ENCODE results near the gene MAGOHB. TPM values are rescaled to one million over a fixed set of nuclear protein-coding genes. Genes with fewer than 3 reads are reported as not detected.
"Not testable (repeated sequence)": the region's sequence is repeated elsewhere in the genome, so short reads cannot be mapped to it uniquely, and the experiment has no call there.

The MAGOHB gene
- polyA plus RNA-seq, 1 of the 3 experiments (the other 2 are of a cell fraction) = 15.7 TPM

- Histone ChIP-seq H3K36me3 (replicated peaks in 1 of 2; ENCODE audit: control insufficient read depth in 1 of 2, insufficient read depth in 2 of 2, low read length in 1 of 2) (no peaks in the 10 kb centered on the region), H2AFZ (ENCODE audit: low read depth) (no peak overlapping the region), H3K27ac (ENCODE audit: low read depth in 2 of 2, low read length in 1 of 2) (no peak overlapping the region), H3K27me3 (ENCODE audit: insufficient read depth) (peaks cover 5% of the 10 kb centered on the region; the same call in 1 of the 2 replicates), H3K9me3 (no peaks in the 10 kb centered on the region), H3K4me1 (ENCODE audit: control insufficient read depth in 1 of 2, insufficient read depth in 2 of 2, low read depth in 1 of 2, low read length in 1 of 2) (no peaks in the 10 kb centered on the region), H3K9ac (no peak overlapping the region), H3K4me3 (ENCODE audit: low read depth in 2 of 2, low read length in 1 of 2) (no peak overlapping the region), H3K4me2 (no peak overlapping the region), H3K9me2 (no peaks in the 10 kb centered on the region), H3K79me2 (ENCODE audit: insufficient read depth) (no peaks in the 10 kb centered on the region), H4K20me1 (ENCODE audit: insufficient read depth) (no peaks in the 10 kb centered on the region), H3F3A (replicated peaks; ENCODE audit: insufficient read depth) (no peaks in the 10 kb centered on the region)
- POLR2A ChIA-PET = no interaction called here
- TF ChIP-seq CTCF (IDR thresholded peaks at IDR 0.05) (no peak), GABPA (IDR thresholded peaks at IDR 0.05; ENCODE audit: low read depth) (no peak), RCOR1 (IDR thresholded peaks at IDR 0.05; ENCODE audit: low read length) (no peak), ELF1 (IDR thresholded peaks at IDR 0.05) (no peak), RFX5 (IDR thresholded peaks at IDR 0.05; ENCODE audit: low read length) (no peak), FOSL2 (IDR thresholded peaks at IDR 0.05; ENCODE audit: borderline replicate concordance, low read depth) (no peak)
- CTCF ChIA-PET = interaction anchor here (1.5 to 2.1 kb wide), 3 partner anchors 11 to 339 kb away, joined by 4 to 8 read pairs (median 6); no protein-coding TSS in a partner anchor
- WGBS (ENCODE audit: low lambda C conversion rate) = 16% methylated on average over 2 of the region's 2 CpGs
- no peak for DNase-seq
Observed at GRCh38 chr12:10574307-10574706, 39.1 kb downstream of the MAGOHB start.

DNA sequence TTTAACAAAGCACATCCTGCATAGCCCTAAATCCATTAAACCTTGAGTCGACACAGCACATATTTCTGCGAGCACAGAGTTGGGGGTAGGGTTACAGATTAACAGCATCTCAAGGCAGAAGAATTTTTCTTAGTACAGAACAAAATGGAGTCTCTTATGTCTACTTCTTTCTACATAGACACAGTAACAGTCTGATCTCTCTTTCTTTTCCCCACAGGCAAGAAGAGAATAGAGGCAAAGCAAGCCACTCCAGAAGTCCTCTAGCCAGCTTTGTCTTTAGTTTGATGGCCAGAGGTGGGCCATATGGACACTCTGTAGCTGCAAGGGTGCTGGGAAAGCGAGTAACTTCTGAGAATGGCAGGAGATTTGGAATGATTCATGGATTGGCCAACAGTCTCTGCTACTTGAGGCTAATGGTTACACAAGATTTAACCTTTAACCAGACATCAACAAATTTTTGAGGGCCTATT lies 41.4 kb downstream of the MAGOHB start:
- H3F3A ChIP-seq (replicated peaks; ENCODE audit: insufficient read depth); POLR2A ChIA-PET; CTCF ChIA-PET: not testable (repeated sequence)

GRCh38 chr12:10571141-10571540 lies 42.3 kb downstream of the MAGOHB start:
- DNase-seq = no peak
- Histone ChIP-seq H4K20me1 (ENCODE audit: insufficient read depth) (no peaks in the 10 kb centered on the region), H3K27me3 (ENCODE audit: insufficient read depth) (peaks cover 11% of the 10 kb centered on the region), H3K4me3 (ENCODE audit: low read depth in 2 of 2, low read length in 1 of 2) (no peak overlapping the region), H3K9me2 (no peaks in the 10 kb centered on the region), H3K9me3 (no peaks in the 10 kb centered on the region), H3K79me2 (ENCODE audit: insufficient read depth) (no peaks in the 10 kb centered on the region), H2AFZ (ENCODE audit: low read depth) (no peak overlapping the region), H3K4me2 (no peak overlapping the region), H3K27ac (ENCODE audit: low read depth in 2 of 2, low read length in 1 of 2) (no peak overlapping the region), H3K4me1 (ENCODE audit: control insufficient read depth in 1 of 2, insufficient read depth in 2 of 2, low read depth in 1 of 2, low read length in 1 of 2) (no peaks in the 10 kb centered on the region), H3K9ac (no peak overlapping the region), H3K36me3 (replicated peaks in 1 of 2; ENCODE audit: control insufficient read depth in 1 of 2, insufficient read depth in 2 of 2, low read length in 1 of 2) (no peaks in the 10 kb centered on the region), H3F3A (replicated peaks; ENCODE audit: insufficient read depth) (no peaks in the 10 kb centered on the region)
- WGBS (ENCODE audit: low lambda C conversion rate) = 23% methylated on average over 10 of the region's 11 CpGs
- ChIA-PET CTCF (interaction anchor here (1.2 kb wide), 1 partner anchor 9 kb away, joined by 4 read pairs; no protein-coding TSS in a partner anchor), POLR2A (no interaction called here)
- TF ChIP-seq JUND (IDR thresholded peaks at IDR 0.05) (no peak), POLR2AphosphoS5 (IDR thresholded peaks at IDR 0.05; ENCODE audit: low read depth, low read length) (no peak), CHD2 (IDR thresholded peaks at IDR 0.05; ENCODE audit: low read length, partially characterized antibody) (no peak), FOSL2 (IDR thresholded peaks at IDR 0.05; ENCODE audit: borderline replicate concordance, low read depth) (no peak), FOXJ3 (CRISPR knock-in tag; IDR thresholded peaks at IDR 0.05) (no peak), NFIC (IDR thresholded peaks at IDR 0.05; ENCODE audit: borderline replicate concordance) (no peak), EP300 (IDR thresholded peaks at IDR 0.05; ENCODE audit: borderline replicate concordance in 1 of 2, low read depth in 1 of 2, low read length in 1 of 2) (no peak), GABPA (IDR thresholded peaks at IDR 0.05; ENCODE audit: low read depth) (no peak), RCOR1 (IDR thresholded peaks at IDR 0.05; ENCODE audit: low read length) (no peak), RAD21 (IDR thresholded peaks at IDR 0.05; ENCODE audit: low read length) (no peak), MEF2A (IDR thresholded peaks at IDR 0.05; ENCODE audit: borderline replicate concordance, low read depth) (no peak), YY1 (IDR thresholded peaks at IDR 0.05; ENCODE audit: low read depth) (no peak), MXI1 (IDR thresholded peaks at IDR 0.05; ENCODE audit: low read depth, low read length) (no peak)
- TF ChIP-seq, protein P1, sequence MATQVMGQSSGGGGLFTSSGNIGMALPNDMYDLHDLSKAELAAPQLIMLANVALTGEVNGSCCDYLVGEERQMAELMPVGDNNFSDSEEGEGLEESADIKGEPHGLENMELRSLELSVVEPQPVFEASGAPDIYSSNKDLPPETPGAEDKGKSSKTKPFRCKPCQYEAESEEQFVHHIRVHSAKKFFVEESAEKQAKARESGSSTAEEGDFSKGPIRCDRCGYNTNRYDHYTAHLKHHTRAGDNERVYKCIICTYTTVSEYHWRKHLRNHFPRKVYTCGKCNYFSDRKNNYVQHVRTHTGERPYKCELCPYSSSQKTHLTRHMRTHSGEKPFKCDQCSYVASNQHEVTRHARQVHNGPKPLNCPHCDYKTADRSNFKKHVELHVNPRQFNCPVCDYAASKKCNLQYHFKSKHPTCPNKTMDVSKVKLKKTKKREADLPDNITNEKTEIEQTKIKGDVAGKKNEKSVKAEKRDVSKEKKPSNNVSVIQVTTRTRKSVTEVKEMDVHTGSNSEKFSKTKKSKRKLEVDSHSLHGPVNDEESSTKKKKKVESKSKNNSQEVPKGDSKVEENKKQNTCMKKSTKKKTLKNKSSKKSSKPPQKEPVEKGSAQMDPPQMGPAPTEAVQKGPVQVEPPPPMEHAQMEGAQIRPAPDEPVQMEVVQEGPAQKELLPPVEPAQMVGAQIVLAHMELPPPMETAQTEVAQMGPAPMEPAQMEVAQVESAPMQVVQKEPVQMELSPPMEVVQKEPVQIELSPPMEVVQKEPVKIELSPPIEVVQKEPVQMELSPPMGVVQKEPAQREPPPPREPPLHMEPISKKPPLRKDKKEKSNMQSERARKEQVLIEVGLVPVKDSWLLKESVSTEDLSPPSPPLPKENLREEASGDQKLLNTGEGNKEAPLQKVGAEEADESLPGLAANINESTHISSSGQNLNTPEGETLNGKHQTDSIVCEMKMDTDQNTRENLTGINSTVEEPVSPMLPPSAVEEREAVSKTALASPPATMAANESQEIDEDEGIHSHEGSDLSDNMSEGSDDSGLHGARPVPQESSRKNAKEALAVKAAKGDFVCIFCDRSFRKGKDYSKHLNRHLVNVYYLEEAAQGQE (IDR thresholded peaks at IDR 0.05; ENCODE audit: low read depth, low read length) = no peak
- TF ChIP-seq, protein P2, sequence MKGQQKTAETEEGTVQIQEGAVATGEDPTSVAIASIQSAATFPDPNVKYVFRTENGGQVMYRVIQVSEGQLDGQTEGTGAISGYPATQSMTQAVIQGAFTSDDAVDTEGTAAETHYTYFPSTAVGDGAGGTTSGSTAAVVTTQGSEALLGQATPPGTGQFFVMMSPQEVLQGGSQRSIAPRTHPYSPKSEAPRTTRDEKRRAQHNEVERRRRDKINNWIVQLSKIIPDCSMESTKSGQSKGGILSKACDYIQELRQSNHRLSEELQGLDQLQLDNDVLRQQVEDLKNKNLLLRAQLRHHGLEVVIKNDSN (IDR thresholded peaks at IDR 0.05; ENCODE audit: borderline replicate concordance, low read depth) = no peak

More for the DNA sequence above, 41.4 kb downstream of the MAGOHB start:
- H4K20me1 ChIP-seq (ENCODE audit: insufficient read depth); H3K79me2 ChIP-seq (ENCODE audit: insufficient read depth); H3K4me1 ChIP-seq (ENCODE audit: control insufficient read depth in 1 of 2, insufficient read depth in 2 of 2, low read depth in 1 of 2, low read length in 1 of 2); H3K36me3 ChIP-seq (replicated peaks in 1 of 2; ENCODE audit: control insufficient read depth in 1 of 2, insufficient read depth in 2 of 2, low read length in 1 of 2); H2AFZ ChIP-seq (ENCODE audit: low read depth); H3K9ac ChIP-seq; H3K4me3 ChIP-seq (ENCODE audit: low read depth in 2 of 2, low read length in 1 of 2); H3K9me2 ChIP-seq; H3K9me3 ChIP-seq; H3K27ac ChIP-seq (ENCODE audit: low read depth in 2 of 2, low read length in 1 of 2); H3K4me2 ChIP-seq; DNase-seq: not testable (repeated sequence)
- peaks cover 11% of the 10 kb centered on the region for H3K27me3 ChIP-seq (ENCODE audit: insufficient read depth)
- 0% methylated on average over 3 of the region's 3 CpGs for WGBS (ENCODE audit: low lambda C conversion rate)

Measured in SK-N-SH (cell line).